Heart left ventricle (tissue), 13 donors: ENCODE measurements around the gene PRICKLE3.
"Not testable (repeated sequence)": the region's sequence is repeated elsewhere in the genome, so short reads cannot be mapped to it uniquely, and the experiment has no call there.

Experiments
- POLR2A ChIP-seq, 2 donors: fragments of 450-650 bp; IDR thresholded peaks; one replicate each; pipeline ENCODE4 v1.6.1; 2017; ENCODE audit warnings: antibody characterized with exemption in 2 of 2, mild to moderate bottlenecking in 2 of 2, moderate library complexity in 2 of 2
- TF ChIP-seq, protein P1 (sequence below), 12 donors: fragments of 200-600 bp; sonication (generic) in 4 of 12; IDR thresholded peaks; one replicate each; pipeline versions ENCODE4 v1.5.0 to v1.8.0; 2018 to 2022; ENCODE audit warnings: antibody characterized with exemption in 12 of 12, mild to moderate bottlenecking in 5 of 12
- donor health status: ischemic (EF 13 %, LVEDD 7.1; RV severe dilation, severe dysfunction).
- donor health status: DM: no; HTN: yes; CAD: no.
- donor health status: DM: no; HTN: no; CAD: no.
- donor health status: ischemic (EF 25% LVEDD 6.9; RV normal size, moderate dysfunction).
- donor health status: ischemic (EF 25% LVEDD 5.7; RV mildly dilated, moderate dysfunction).
- donor health status: ischemic (EF 35%, LVEDD 5.7; RV mildly dilated, moderate dysfunction).
- donor health status: nonischemic (EF 11% LVEDD 7.7; RV severe dilation, severe dysfunction).
- donor health status: DM: yes; HTN: yes; CAD: no.
- donor health status: PGD.
- donor health status: ischemic (EF 29% LVEDD 5.4; RV normal size, mild dysfunction).
- donor health status: nonischemic (EF 23%, LVEDD 6.1; RV moderate dilation, normal function).

DNA sequence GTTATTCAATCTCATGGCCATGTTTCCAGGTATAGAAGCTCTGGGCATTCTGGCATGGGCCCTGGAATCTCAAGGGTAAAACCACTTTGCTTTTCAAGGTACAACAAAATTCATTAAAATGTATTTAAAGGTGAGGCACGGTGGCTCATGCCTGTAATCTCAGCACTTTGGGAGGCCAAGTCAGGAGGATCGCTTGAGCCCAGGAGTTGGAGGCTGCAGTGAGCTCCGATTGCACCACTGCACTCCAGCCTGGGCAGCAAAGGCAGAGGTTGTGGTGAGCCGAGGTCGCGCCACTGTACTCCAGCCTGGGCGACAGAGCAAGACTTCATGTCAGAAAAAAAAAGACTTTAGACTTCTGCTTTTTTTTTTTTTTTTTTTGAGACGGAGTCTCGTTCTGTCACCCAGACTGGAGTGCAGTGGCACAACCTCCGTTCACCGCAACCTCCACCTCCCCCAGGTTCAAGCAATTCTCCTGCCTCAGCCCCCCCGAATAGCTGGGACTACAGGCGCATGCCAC, 58.4 kb downstream of the PRICKLE3 start:
- TF ChIP-seq, protein P1, sequence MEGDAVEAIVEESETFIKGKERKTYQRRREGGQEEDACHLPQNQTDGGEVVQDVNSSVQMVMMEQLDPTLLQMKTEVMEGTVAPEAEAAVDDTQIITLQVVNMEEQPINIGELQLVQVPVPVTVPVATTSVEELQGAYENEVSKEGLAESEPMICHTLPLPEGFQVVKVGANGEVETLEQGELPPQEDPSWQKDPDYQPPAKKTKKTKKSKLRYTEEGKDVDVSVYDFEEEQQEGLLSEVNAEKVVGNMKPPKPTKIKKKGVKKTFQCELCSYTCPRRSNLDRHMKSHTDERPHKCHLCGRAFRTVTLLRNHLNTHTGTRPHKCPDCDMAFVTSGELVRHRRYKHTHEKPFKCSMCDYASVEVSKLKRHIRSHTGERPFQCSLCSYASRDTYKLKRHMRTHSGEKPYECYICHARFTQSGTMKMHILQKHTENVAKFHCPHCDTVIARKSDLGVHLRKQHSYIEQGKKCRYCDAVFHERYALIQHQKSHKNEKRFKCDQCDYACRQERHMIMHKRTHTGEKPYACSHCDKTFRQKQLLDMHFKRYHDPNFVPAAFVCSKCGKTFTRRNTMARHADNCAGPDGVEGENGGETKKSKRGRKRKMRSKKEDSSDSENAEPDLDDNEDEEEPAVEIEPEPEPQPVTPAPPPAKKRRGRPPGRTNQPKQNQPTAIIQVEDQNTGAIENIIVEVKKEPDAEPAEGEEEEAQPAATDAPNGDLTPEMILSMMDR (IDR thresholded peaks at IDR 0.05), result not testable (repeated sequence)
- not testable (repeated sequence) for TF ChIP-seq POLR2A (IDR thresholded peaks at IDR 0.05)
